CD4-positive, alpha-beta T cell treated with Interleukin-15 for 1 hour (primary cell): ENCODE results near the gene SLC17A7.

ENCODE experiments used
- DNase-seq: peaks from one replicate; pipeline ENCODE4 v3.0.0-alpha.2; 2020

SLC17A7 gene

GRCh38 chr19:49443366-49444099 lies 2.2 kb upstream of the SLC17A7 start:
- DNase-seq = peak; percentile 92

- DNase-seq = peak; percentile 46
These were observed 1.5 kb upstream of the SLC17A7 start for GRCh38 chr19:49442771-49443365.

- DNase-seq = no peak
These were observed 1.0 kb upstream of the SLC17A7 start for GRCh38 chr19:49442354-49442753.

- DNase-seq = no peak
These were observed 628 bp upstream of the SLC17A7 start for GRCh38 chr19:49441960-49442350.

GRCh38 chr19:49440439-49441209 lies 703 bp downstream of the SLC17A7 start:
- DNase-seq = no peak

GRCh38 chr19:49439836-49440235 lies 1.5 kb downstream of the SLC17A7 start:
- no peak for DNase-seq

- DNase-seq = no peak
These were observed 3.1 kb downstream of the SLC17A7 start for GRCh38 chr19:49438261-49438660.

GRCh38 chr19:49437231-49437630 lies 4.1 kb downstream of the SLC17A7 start:
- DNase-seq = no peak

GRCh38 chr19:49436381-49437017 lies 4.8 kb downstream of the SLC17A7 start:
- DNase-seq = peak; percentile 61

GRCh38 chr19:49435670-49436069 lies 5.7 kb downstream of the SLC17A7 start:
- no peak for DNase-seq

- DNase-seq = no peak
These were observed 6.3 kb downstream of the SLC17A7 start for GRCh38 chr19:49434907-49435583.

- no peak for DNase-seq
These were observed 8.0 kb downstream of the SLC17A7 start for GRCh38 chr19:49433240-49433901.

GRCh38 chr19:49432141-49433073 lies 8.9 kb downstream of the SLC17A7 start:
- no peak for DNase-seq

- peak; percentile 30 for DNase-seq
These were observed 10.0 kb downstream of the SLC17A7 start for GRCh38 chr19:49431330-49431749.

GRCh38 chr19:49430678-49431329 lies 10.5 kb downstream of the SLC17A7 start:
- no peak for DNase-seq

GRCh38 chr19:49430172-49430677 lies 11.1 kb downstream of the SLC17A7 start:
- no peak for DNase-seq

- DNase-seq = no peak
These were observed 12.5 kb downstream of the SLC17A7 start for GRCh38 chr19:49428547-49429451.

- DNase-seq = peak; percentile 27
These were observed 13.3 kb downstream of the SLC17A7 start for GRCh38 chr19:49427855-49428546.

- no peak for DNase-seq
These were observed 14.0 kb downstream of the SLC17A7 start for GRCh38 chr19:49427339-49427738.
